K562 (cell line): ENCODE data around the gene TAS2R41. TPM values are rescaled to one million over a fixed set of nuclear protein-coding genes. Genes with fewer than 3 reads are reported as not detected.

ENCODE experiments used
- ATAC-seq: fragments of 200-7000 bp; cut with Tn5 transposase; 3 replicates; pipeline ENCODE4 v1.9.1; 2020; ENCODE audit warnings: moderate library complexity
- BruUV-seq: library from RNA; stranded (reverse); fragments of 400-500 nt; replicated peaks from 2 replicates; lab custom pipeline; 2021; lab: Mats Ljungman, UMichigan
- CTCF ChIA-PET: fragments of 300-600 bp; formaldehyde crosslinking; extraction: SDS; loops from one replicate; lab custom pipeline; 2021; ENCODE audit warnings: low intra/inter-chr PET ratio; lab: Yijun Ruan, JAX
- POLR2A ChIA-PET: fragments of 300-600, 350-650 bp; sonication (Branson Sonifier 250); formaldehyde crosslinking; extraction: SDS; loops from one replicate; lab custom pipeline; 2021; ENCODE audit warnings: antibody characterized with exemption, inconsistent platforms; lab: Yijun Ruan, JAX
- DNase-seq, 4 experiments: peaks; one replicate each; pipeline versions ENCODE4 v3.0.0 to v3.0.0-alpha.2; 2011 to 2018; ENCODE audit warnings: low spot score in 3 of 4, mixed read lengths in 3 of 4; ENCODE audit errors: extremely low read depth in 1 of 4
- FAIRE-seq: peaks from 2 replicates; lab custom pipeline; 2011; peaks lifted over from hg19 to GRCh38; lab: Jason Lieb, UNC
- H2AFZ ChIP-seq: 2 replicates; pipeline ENCODE4 v1.6.0; 2011; ENCODE audit warnings: low read depth, low read length, control low read depth, inconsistent platforms
- H3K27ac ChIP-seq: fragments of 200-600 bp; 3 replicates; pipeline ENCODE4 v1.8.0; 2011; ENCODE audit warnings: low read depth, mild to moderate bottlenecking, control low read depth, inconsistent platforms, low read length, moderate library complexity, mixed read lengths; ENCODE audit errors: extremely low read depth
- H3K27me3 ChIP-seq, 2 experiments: fragments of 300-600 bp in 1 of 2; 2 replicates in 1 of 2; 3 replicates in 1 of 2; pipeline versions ENCODE4 v1.6.0 to v1.8.0; 2011; ENCODE audit warnings: inconsistent platforms in 2 of 2, low read length in 2 of 2, mild to moderate bottlenecking in 1 of 2, mixed read lengths in 1 of 2, moderate library complexity in 1 of 2; ENCODE audit not compliant: control insufficient read depth in 2 of 2, insufficient read depth in 2 of 2
- H3K36me3 ChIP-seq: fragments of 300-600 bp; 3 replicates; pipeline ENCODE4 v1.8.0; 2011; ENCODE audit warnings: mild to moderate bottlenecking, low read length, inconsistent platforms; ENCODE audit not compliant: control insufficient read depth, insufficient read depth
- H3K4me1 ChIP-seq, 2 experiments: fragments of 200-600 bp in 1 of 2; replicated peaks in 1 of 2; 2 replicates in 1 of 2; 3 replicates in 1 of 2; pipeline versions ENCODE4 v1.5.1 to v1.8.0; 2011; ENCODE audit warnings: inconsistent platforms in 2 of 2, low read length in 2 of 2, mild to moderate bottlenecking in 1 of 2, mixed read lengths in 1 of 2, moderate library complexity in 1 of 2; ENCODE audit not compliant: control insufficient read depth in 2 of 2, insufficient read depth in 2 of 2
- H3K4me2 ChIP-seq: 2 replicates; pipeline ENCODE4 v1.6.1; 2011; ENCODE audit warnings: low read length, control low read depth, inconsistent platforms, mixed read lengths; ENCODE audit not compliant: insufficient read depth
- H3K4me3 ChIP-seq: fragments of 200-600 bp; sonication (generic), shearing (Covaris generic); 2 replicates; pipeline ENCODE4 v1.5.1; 2016; ENCODE audit warnings: control low read depth, inconsistent platforms
- H3K79me2 ChIP-seq: fragments of 200-600 bp; 3 replicates; pipeline ENCODE4 v1.8.0; 2011; ENCODE audit warnings: low read length, inconsistent platforms; ENCODE audit not compliant: control insufficient read depth, insufficient read depth
- H3K9ac ChIP-seq, 2 experiments: 2 replicates each; pipeline versions ENCODE4 v1.6.0 to v1.6.1; 2011; ENCODE audit warnings: low read depth in 2 of 2, low read length in 2 of 2, control low read depth in 1 of 2, inconsistent platforms in 1 of 2, mild to moderate bottlenecking in 1 of 2, mixed read lengths in 1 of 2; ENCODE audit not compliant: insufficient read depth in 1 of 2
- H3K9me1 ChIP-seq: one replicate; pipeline ENCODE4 v1.6.0; 2011; ENCODE audit warnings: inconsistent platforms, mild to moderate bottlenecking, low read length, moderate library complexity; ENCODE audit not compliant: control insufficient read depth, insufficient read depth
- H3K9me3 ChIP-seq: replicated peaks from 2 replicates; pipeline ENCODE4 v1.5.1; 2011; ENCODE audit warnings: low read depth, low read length, inconsistent platforms; ENCODE audit not compliant: control insufficient read depth, insufficient read depth
- H4K20me1 ChIP-seq: replicated peaks from 2 replicates; pipeline ENCODE4 v1.6.1; 2011; ENCODE audit warnings: low read length, inconsistent platforms, mixed read lengths; ENCODE audit not compliant: control insufficient read depth, insufficient read depth
- CGGBP1 ChIP-seq: fragments of 250-450 bp; sonication (Bioruptor Pico); IDR thresholded peaks from 2 replicates; pipeline ENCODE4 v1.9.0; 2021; ENCODE audit warnings: mild to moderate bottlenecking
- ETV5 ChIP-seq: sonication (generic); formaldehyde crosslinking; IDR thresholded peaks from 2 replicates; pipeline ENCODE4 v1.4.0; 2020; ENCODE audit warnings: low read depth, mild to moderate bottlenecking, missing genetic modification reagents
- HMGN3 ChIP-seq: IDR thresholded peaks from 2 replicates; pipeline ENCODE4 v1.6.1; 2011; ENCODE audit warnings: borderline replicate concordance, low read depth, mild to moderate bottlenecking, mixed read lengths, low read length; ENCODE audit not compliant: insufficient read length; ENCODE audit errors: extremely low read depth
- IRF9 ChIP-seq: fragments of 450-650 bp; IDR thresholded peaks from 2 replicates; pipeline ENCODE4 v1.6.1; 2016; ENCODE audit warnings: missing biosample characterization, missing genetic modification characterization
- MTA1 ChIP-seq: fragments of 450-650 bp; IDR thresholded peaks from 2 replicates; pipeline ENCODE4 v1.6.1; 2017; ENCODE audit warnings: borderline replicate concordance
- NELFE ChIP-seq: IDR thresholded peaks from 2 replicates; pipeline ENCODE4 v1.6.1; 2011; ENCODE audit warnings: mild to moderate bottlenecking; ENCODE audit not compliant: insufficient read depth, insufficient read length
- PCBP2 ChIP-seq: fragments of 200-400 bp; formaldehyde crosslinking; IDR thresholded peaks from 2 replicates; pipeline ENCODE4 v1.6.1; 2018; ENCODE audit warnings: low read length, low read depth, mild to moderate bottlenecking, moderate library complexity; ENCODE audit not compliant: poor library complexity, severe bottlenecking
- PHF8 ChIP-seq: fragments of 200-600 bp; sonication (generic); IDR thresholded peaks from 2 replicates; pipeline ENCODE4 v1.6.1; 2012; ENCODE audit warnings: mixed run types, mild to moderate bottlenecking, inconsistent platforms, low read length, moderate library complexity, borderline replicate concordance
- RAD51 ChIP-seq: fragments of 450-650 bp; IDR thresholded peaks from 2 replicates; pipeline ENCODE4 v1.7.1; 2016; ENCODE audit warnings: low read depth, mild to moderate bottlenecking, borderline replicate concordance
- RBM15 ChIP-seq: fragments of 200-400 bp; formaldehyde crosslinking; IDR thresholded peaks from 2 replicates; pipeline ENCODE4 v1.6.1; 2018; ENCODE audit warnings: mild to moderate bottlenecking, low read length, moderate library complexity; ENCODE audit not compliant: insufficient read depth
- SLC30A9 ChIP-seq: fragments of 250-450 bp; sonication (Bioruptor Pico); IDR thresholded peaks from 2 replicates; pipeline ENCODE4 v1.8.0; 2022; ENCODE audit warnings: mild to moderate bottlenecking, moderate library complexity
- SREBF1 ChIP-seq: fragments of 150-350 bp; IDR thresholded peaks from 2 replicates; pipeline ENCODE4 v1.6.1; 2014; ENCODE audit warnings: antibody characterized with exemption, low read depth, low read length, borderline replicate concordance
- TEAD1 ChIP-seq, 2 experiments: fragments of 450-650 bp in 1 of 2; sonication (generic) in 1 of 2; formaldehyde crosslinking; IDR thresholded peaks; 2 replicates each; pipeline versions ENCODE4 v1.4.0 to v1.8.0; 2020 to 2022; ENCODE audit warnings: mild to moderate bottlenecking in 2 of 2, missing genetic modification reagents in 1 of 2
- ZEB2 ChIP-seq: fragments of 450-650 bp; IDR thresholded peaks from 2 replicates; pipeline ENCODE4 v1.6.1; 2016
- ZNF175 ChIP-seq: fragments of 200-800 bp; sonication (Bioruptor generic); IDR thresholded peaks from 2 replicates; pipeline ENCODE4 v1.6.1; 2016; ENCODE audit warnings: low read depth, mild to moderate bottlenecking, missing genetic modification characterization, missing compliant biosample characterization
- WGBS: fragments of 100-300 bp; shearing (Covaris generic); methylation state at CpG from one replicate; pipeline ENCODE4 v1.1.6; 2016; ENCODE audit warnings: low coverage, mixed read lengths; ENCODE audit not compliant: insufficient coverage; ENCODE audit errors: missing lambda C conversion rate; 5-methylcytosine and 5-hydroxymethylcytosine counted together
- in situ Hi-C: fragments of 300-500 bp; cut with MboI; formaldehyde crosslinking; loops from 4 replicates; pipeline ENCODE4 v1.15.0; 2018; ENCODE audit warnings: inconsistent platforms, mixed read lengths
- intact Hi-C: fragments of 100-400 bp; cut with micrococcal nuclease; formaldehyde crosslinking; loops from 2 replicates; pipeline ENCODE4 v1.14.2; 2022
- polyA plus RNA-seq, 8 experiments: library from polyadenylated mRNA; depleted of rRNA in 4 of 8; stranded (reverse) in 5 of 8; unstranded in 3 of 8; fragments of >200 nt; fragmentation: Nextera tagmentation in 2 of 8; fragmentation: Illumina TruSeq in 1 of 8; extraction: Ambion mirVana in 2 of 8; extraction: Trizol in 1 of 8; gene quantifications; 2 replicates each; pipeline versions ENCODE4 v1.2.1 to v1.2.3, GENCODE V29; 2011 to 2014; ENCODE audit warnings: inconsistent platforms in 1 of 8, missing spikeins in 1 of 8
- total RNA-seq, 7 experiments: library from RNA; depleted of rRNA in 6 of 7; stranded (reverse); fragments of >200 nt in 6 of 7; fragmentation: Illumina TruSeq in 2 of 7; extraction: Trizol in 2 of 7; gene quantifications; 2 replicates each; pipeline versions ENCODE4 v1.2.1 to v1.2.3, GENCODE V29; 2011 to 2021; ENCODE audit warnings: low replicate concordance in 1 of 7
- TF ChIP-seq, protein P1 (sequence below): fragments of 250-450 bp; sonication (Bioruptor Pico); IDR thresholded peaks from 2 replicates; pipeline ENCODE4 v1.5.0; 2021
- TF ChIP-seq, protein P2 (sequence below): IDR thresholded peaks from 2 replicates; pipeline ENCODE4 v1.6.1; 2016; ENCODE audit warnings: missing genetic modification characterization, missing compliant biosample characterization

TAS2R41 gene
- total and polyA plus RNA-seq, 9 of the 15 experiments (the other 6 are each of a cell fraction or from before 2014, with no cell fraction given) = not detected

- no peak for ATAC-seq
- no peak for FAIRE-seq
- H2AFZ ChIP-seq = no peak overlapping the region
- intact Hi-C loops = no loop called here
- no peak for DNase-seq
- in situ Hi-C loops = no loop called here
- H3K9me1 ChIP-seq = no peaks in the 10 kb centered on the region
- POLR2A ChIA-PET = interaction anchor here (1.0 kb wide), 1 partner anchor 10 kb away, joined by 3 read pairs; no protein-coding TSS in a partner anchor
- peaks cover 21 to 27% of the 10 kb centered on the region in 2 experiments; a peak in 4 of 5 replicates for H3K27me3 ChIP-seq
- CTCF ChIA-PET = no interaction called here
- no peaks in the 10 kb centered on the region for H4K20me1 ChIP-seq
- no peak for TF ChIP-seq SREBF1
- TF ChIP-seq RBM15 = no peak
- TF ChIP-seq TEAD1 (CRISPR knock-in tag; IDR thresholded peaks at IDR 0.05) = no peak
- no peak for TF ChIP-seq PHF8
- TF ChIP-seq, protein P1, sequence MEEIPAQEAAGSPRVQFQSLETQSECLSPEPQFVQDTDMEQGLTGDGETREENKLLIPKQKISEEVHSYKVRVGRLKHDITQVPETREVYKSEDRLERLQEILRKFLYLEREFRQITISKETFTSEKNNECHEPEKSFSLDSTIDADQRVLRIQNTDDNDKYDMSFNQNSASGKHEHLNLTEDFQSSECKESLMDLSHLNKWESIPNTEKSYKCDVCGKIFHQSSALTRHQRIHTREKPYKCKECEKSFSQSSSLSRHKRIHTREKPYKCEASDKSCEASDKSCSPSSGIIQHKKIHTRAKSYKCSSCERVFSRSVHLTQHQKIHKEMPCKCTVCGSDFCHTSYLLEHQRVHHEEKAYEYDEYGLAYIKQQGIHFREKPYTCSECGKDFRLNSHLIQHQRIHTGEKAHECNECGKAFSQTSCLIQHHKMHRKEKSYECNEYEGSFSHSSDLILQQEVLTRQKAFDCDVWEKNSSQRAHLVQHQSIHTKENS = no peak
- no peak for TF ChIP-seq SLC30A9 (CRISPR knock-in tag)
- no peak for TF ChIP-seq ZEB2
- no peak for TF ChIP-seq NELFE
- no peak for TF ChIP-seq HMGN3
- TF ChIP-seq CGGBP1 (CRISPR knock-in tag) = no peak
- no peak for TF ChIP-seq ZNF175 (CRISPR knock-in tag)
- TF ChIP-seq PCBP2 = no peak
- no peak for TF ChIP-seq IRF9
- no peak for TF ChIP-seq ETV5 (CRISPR knock-in tag)
- no peak for TF ChIP-seq RAD51
- TF ChIP-seq MTA1 = no peak
- TF ChIP-seq, protein P2, sequence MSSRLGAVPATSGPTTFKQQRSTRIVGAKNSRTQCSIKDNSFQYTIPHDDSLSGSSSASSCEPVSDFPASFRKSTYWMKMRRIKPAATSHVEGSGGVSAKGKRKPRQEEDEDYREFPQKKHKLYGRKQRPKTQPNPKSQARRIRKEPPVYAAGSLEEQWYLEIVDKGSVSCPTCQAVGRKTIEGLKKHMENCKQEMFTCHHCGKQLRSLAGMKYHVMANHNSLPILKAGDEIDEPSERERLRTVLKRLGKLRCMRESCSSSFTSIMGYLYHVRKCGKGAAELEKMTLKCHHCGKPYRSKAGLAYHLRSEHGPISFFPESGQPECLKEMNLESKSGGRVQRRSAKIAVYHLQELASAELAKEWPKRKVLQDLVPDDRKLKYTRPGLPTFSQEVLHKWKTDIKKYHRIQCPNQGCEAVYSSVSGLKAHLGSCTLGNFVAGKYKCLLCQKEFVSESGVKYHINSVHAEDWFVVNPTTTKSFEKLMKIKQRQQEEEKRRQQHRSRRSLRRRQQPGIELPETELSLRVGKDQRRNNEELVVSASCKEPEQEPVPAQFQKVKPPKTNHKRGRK (tag) = no peak
- H3K79me2 ChIP-seq = no peaks in the 10 kb centered on the region
- H3K36me3 ChIP-seq = no peaks in the 10 kb centered on the region
- 4% methylated on average over 6 of the region's 6 CpGs for WGBS
- BruUV-seq = no TSS peak
- H3K4me1 ChIP-seq = no peaks in the 10 kb centered on the region; a peak in 1 of 5 replicates
- H3K27ac ChIP-seq = no peak overlapping the region
- no peak overlapping the region for H3K4me3 ChIP-seq
- H3K4me2 ChIP-seq = no peak overlapping the region
- no peaks in the 10 kb centered on the region for H3K9me3 ChIP-seq
- H3K9ac ChIP-seq = no peak overlapping the region
Observed at GRCh38 chr7:143444063-143444782, 33.5 kb upstream of the TAS2R41 start.
